Osteoblast (primary cell): Measurements from ENCODE around the gene DEF6. TPM values are rescaled to one million over a fixed set of nuclear protein-coding genes. Genes with fewer than 3 reads are reported as not detected.

ENCODE experiments used
- DNase-seq: peaks from one replicate; pipeline ENCODE4 v3.0.0; 2011; ENCODE audit warnings: low spot score, mixed read lengths; ENCODE audit not compliant: insufficient read length; ENCODE audit errors: missing footprints
- H2AFZ ChIP-seq: 2 replicates; pipeline ENCODE4 v1.6.0; 2011; ENCODE audit warnings: mild to moderate bottlenecking, low read length
- H3K27ac ChIP-seq: 2 replicates; pipeline ENCODE4 v1.5.1; 2011; ENCODE audit warnings: mild to moderate bottlenecking, low read depth, low read length, moderate library complexity
- H3K27me3 ChIP-seq: 2 replicates; pipeline ENCODE4 v1.6.0; 2012; ENCODE audit warnings: mild to moderate bottlenecking, control low read depth, inconsistent platforms, low read length, moderate library complexity; ENCODE audit not compliant: insufficient read depth
- H3K36me3 ChIP-seq: 2 replicates; pipeline ENCODE4 v1.5.1; 2011; ENCODE audit warnings: mild to moderate bottlenecking, low read length, control low read depth, moderate library complexity; ENCODE audit not compliant: insufficient read depth
- H3K4me1 ChIP-seq: 2 replicates; pipeline ENCODE4 v1.5.1; 2011; ENCODE audit warnings: mild to moderate bottlenecking, low read length, control low read depth, moderate library complexity; ENCODE audit not compliant: insufficient read depth
- H3K4me2 ChIP-seq: 2 replicates; pipeline ENCODE4 v1.6.0; 2011; ENCODE audit warnings: mild to moderate bottlenecking, low read length; ENCODE audit not compliant: insufficient read depth
- H3K4me3 ChIP-seq: fragments of 200-600 bp; sonication (generic); 3 replicates; pipeline ENCODE4 v1.5.1; 2012; ENCODE audit warnings: mild to moderate bottlenecking, low read length, inconsistent platforms; ENCODE audit not compliant: insufficient read depth
- H3K79me2 ChIP-seq: 2 replicates; pipeline ENCODE4 v1.6.0; 2012; ENCODE audit warnings: mild to moderate bottlenecking, low read length, control low read depth, inconsistent platforms; ENCODE audit not compliant: insufficient read depth
- H3K9me3 ChIP-seq: 2 replicates; pipeline ENCODE4 v1.5.1; 2011; ENCODE audit warnings: low read depth, low read length, control low read depth
- H4K20me1 ChIP-seq: 2 replicates; pipeline ENCODE4 v1.6.0; 2012; ENCODE audit warnings: mild to moderate bottlenecking, low read length, control low read depth; ENCODE audit not compliant: insufficient read depth
- CTCF ChIP-seq: IDR thresholded peaks from 2 replicates; pipeline ENCODE4 v1.5.1; 2011; ENCODE audit warnings: mild to moderate bottlenecking, low read depth, low read length, moderate library complexity; ENCODE audit errors: extremely low read depth
- total RNA-seq: library from RNA; depleted of rRNA; stranded (reverse); fragments of >200 nt; gene quantifications from 2 replicates; pipeline ENCODE4 v1.2.3, GENCODE V29; 2012

Gene DEF6
- total RNA-seq, 1 donor: 0.72 TPM

GRCh38 chr6:35318196-35319171 lies 20.9 kb downstream of the DEF6 start:
- Histone ChIP-seq H3K4me3 (peak overlapping the region; percentile 69), H3K27ac (no peak overlapping the region), H3K27me3 (no peaks in the 10 kb centered on the region), H3K9me3 (no peaks in the 10 kb centered on the region), H3K36me3 (no peaks in the 10 kb centered on the region), H2AFZ (peak overlapping the region; percentile 87), H3K4me2 (peak overlapping the region; percentile 91), H3K4me1 (peaks cover 9% of the 10 kb centered on the region), H4K20me1 (no peaks in the 10 kb centered on the region), H3K79me2 (no peaks in the 10 kb centered on the region)
- no peak for TF ChIP-seq CTCF
- DNase-seq: peak; percentile 98

GRCh38 chr6:35319346-35320030 lies 21.9 kb downstream of the DEF6 start:
- Histone ChIP-seq H3K27ac (no peak overlapping the region), H3K27me3 (no peaks in the 10 kb centered on the region), H3K79me2 (no peaks in the 10 kb centered on the region), H3K4me1 (peaks cover 9% of the 10 kb centered on the region), H3K4me3 (no peak overlapping the region), H4K20me1 (no peaks in the 10 kb centered on the region), H3K4me2 (no peak overlapping the region), H3K9me3 (no peaks in the 10 kb centered on the region), H2AFZ (no peak overlapping the region), H3K36me3 (no peaks in the 10 kb centered on the region)
- DNase-seq: peak; percentile 27
- TF ChIP-seq CTCF: no peak

GRCh38 chr6:35320031-35320410 lies 22.4 kb downstream of the DEF6 start:
- TF ChIP-seq CTCF: no peak
- no peaks in the 10 kb centered on the region for H3K36me3 ChIP-seq
- H3K27ac ChIP-seq: no peak overlapping the region
- H3K27me3 ChIP-seq: no peaks in the 10 kb centered on the region
- H4K20me1 ChIP-seq: no peaks in the 10 kb centered on the region
- DNase-seq: no peak
- no peaks in the 10 kb centered on the region for H3K79me2 ChIP-seq
- no peak overlapping the region for H2AFZ ChIP-seq
- H3K4me1 ChIP-seq: peaks cover 9% of the 10 kb centered on the region
- no peaks in the 10 kb centered on the region for H3K9me3 ChIP-seq
- no peak overlapping the region for H3K4me2 ChIP-seq
- H3K4me3 ChIP-seq: no peak overlapping the region

- Histone ChIP-seq H3K27ac (no peak overlapping the region), H3K4me2 (no peak overlapping the region), H4K20me1 (no peaks in the 10 kb centered on the region), H3K36me3 (no peaks in the 10 kb centered on the region), H3K79me2 (no peaks in the 10 kb centered on the region), H3K4me1 (peaks cover 9% of the 10 kb centered on the region), H2AFZ (no peak overlapping the region), H3K9me3 (no peaks in the 10 kb centered on the region), H3K27me3 (no peaks in the 10 kb centered on the region), H3K4me3 (no peak overlapping the region)
- DNase-seq: no peak
- TF ChIP-seq CTCF: no peak
Observed at GRCh38 chr6:35321091-35321490, 23.5 kb downstream of the DEF6 start.
